DMS153 treated with DMSO at 0.1 percent for 48 hours (cell line): Measurements from ENCODE around the gene MAP2K2.
"Not testable (repeated sequence)": the region's sequence is repeated elsewhere in the genome, so short reads cannot be mapped to it uniquely, and the experiment has no call there.

ENCODE experiments used
- DNase-seq: peaks from one replicate; lab custom pipeline; 2025; ENCODE audit not compliant: unreplicated experiment; lab: John Stamatoyannopoulos, UW

MAP2K2 gene

DNA sequence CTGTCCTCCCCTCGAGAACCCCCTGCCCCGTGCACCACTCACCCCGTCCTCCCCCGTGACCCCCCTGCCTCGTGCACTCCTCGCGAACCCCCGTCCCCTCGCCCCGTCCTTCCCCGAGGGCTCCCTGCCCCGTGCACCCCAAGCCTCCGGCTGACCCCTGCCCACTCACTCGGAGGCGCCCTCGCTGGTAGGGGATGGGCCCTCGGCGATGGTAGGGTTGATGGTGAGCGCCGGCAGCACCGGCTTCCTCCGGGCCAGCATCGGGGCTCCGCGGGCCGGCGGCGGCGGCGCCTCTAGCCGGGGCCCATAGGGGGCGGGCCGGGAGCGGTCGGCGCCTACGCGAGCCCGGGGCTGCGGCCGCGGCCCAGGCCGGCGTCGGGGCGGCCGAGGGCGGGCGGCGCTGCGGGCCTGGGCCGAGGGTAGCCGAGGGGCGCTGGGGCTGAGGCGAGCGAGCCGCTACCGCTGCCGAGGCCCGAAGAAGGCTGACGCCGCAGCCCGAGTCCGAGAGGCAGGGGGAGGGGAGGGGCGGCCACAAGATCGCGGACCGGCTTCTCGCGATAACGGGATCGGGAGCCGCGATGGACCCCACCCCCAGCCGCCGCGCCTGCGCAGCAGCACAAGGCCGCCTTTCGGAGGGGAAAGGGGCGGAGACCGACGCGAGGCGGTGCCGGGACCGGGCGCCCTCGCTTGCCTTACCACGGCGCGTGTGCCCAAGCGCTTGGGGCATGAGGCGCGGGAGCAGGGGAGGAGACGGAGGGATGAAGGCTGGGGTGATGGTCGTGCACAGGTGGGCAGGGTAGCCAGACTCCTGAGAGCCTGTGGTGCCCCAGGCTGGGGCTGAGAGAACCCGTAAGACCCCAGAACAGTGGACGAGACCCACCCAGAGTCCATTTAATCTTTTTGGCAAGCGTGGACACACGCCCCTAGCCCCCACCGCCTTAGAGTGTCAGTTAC, at the start of gene MAP2K2:
MAP2K2 (minus strand) TSS at position 508 of the 954 bp plus-strand sequence; CDS start at position 261, 247 bp downstream.
- peak; percentile 85 for DNase-seq

DNA sequence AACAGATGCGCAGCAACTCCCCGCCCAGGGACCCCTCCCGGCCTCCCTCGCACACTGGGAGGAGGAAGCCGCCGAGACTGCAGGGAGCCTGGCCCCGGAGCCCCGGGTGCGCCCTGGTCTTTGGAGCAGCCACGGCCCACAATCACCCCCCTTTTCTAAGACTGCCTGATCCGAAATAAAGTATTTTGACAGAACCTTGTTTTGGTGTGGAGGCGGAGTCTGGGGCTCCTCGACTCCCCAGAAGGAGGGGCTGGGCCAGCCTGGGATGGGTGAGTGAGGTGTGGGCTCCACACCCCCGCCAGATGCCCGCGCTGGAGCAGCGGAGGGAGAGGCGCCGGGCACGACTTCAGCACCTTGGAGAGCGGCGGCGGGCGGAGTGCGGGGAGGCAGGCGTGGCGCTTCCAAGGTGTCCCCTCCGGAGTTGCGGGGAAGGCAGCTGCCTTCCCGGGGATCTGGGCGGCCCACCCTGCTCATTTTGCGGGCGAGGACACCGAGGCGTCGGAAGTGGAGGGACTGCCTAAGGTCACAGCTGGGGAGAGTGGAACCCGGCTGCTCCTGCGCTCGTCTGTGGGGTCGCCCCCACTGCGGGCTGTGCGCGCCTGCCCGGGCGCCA, 49.0 kb upstream of the MAP2K2 start:
- no peak for DNase-seq

DNA sequence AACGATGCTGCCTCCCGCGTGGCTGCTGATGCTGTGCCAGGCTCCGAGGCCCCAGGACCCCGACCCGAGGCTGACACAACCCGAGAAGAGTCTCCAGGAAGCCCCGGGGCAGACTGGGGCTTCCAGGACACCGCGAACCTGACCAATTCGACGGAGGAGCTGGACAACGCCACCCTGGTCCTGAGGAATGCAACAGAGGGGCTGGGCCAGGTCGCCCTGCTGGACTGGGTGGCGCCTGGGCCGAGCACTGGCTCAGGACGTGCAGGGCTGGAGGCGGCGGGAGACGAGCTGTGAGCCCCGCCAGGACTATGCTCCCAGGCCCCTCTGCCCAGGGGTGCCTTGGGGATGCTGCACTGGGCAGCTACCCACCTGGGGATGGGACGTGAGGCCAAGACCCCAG, 47.8 kb upstream of the MAP2K2 start:
- no peak for DNase-seq

DNA sequence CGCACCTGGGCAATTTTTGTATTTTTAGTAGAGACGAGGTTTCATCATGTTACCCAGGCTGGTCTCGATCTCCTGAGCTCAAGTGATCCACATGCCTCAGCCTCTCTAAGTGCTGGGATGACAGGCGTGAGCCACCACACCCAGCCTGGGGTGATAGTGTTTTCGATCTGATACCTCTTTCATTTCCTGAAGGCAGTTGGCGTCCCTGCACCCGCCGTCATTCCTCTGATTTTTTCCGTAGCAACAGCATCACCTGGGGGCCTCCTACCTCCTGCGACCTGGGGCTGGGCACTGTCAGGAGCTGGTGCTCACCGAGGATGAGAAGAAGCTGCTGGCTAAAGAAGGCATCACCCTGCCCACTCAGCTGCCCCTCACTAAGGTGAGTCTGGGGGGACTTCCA, 40.3 kb upstream of the MAP2K2 start:
- no peak for DNase-seq

DNA sequence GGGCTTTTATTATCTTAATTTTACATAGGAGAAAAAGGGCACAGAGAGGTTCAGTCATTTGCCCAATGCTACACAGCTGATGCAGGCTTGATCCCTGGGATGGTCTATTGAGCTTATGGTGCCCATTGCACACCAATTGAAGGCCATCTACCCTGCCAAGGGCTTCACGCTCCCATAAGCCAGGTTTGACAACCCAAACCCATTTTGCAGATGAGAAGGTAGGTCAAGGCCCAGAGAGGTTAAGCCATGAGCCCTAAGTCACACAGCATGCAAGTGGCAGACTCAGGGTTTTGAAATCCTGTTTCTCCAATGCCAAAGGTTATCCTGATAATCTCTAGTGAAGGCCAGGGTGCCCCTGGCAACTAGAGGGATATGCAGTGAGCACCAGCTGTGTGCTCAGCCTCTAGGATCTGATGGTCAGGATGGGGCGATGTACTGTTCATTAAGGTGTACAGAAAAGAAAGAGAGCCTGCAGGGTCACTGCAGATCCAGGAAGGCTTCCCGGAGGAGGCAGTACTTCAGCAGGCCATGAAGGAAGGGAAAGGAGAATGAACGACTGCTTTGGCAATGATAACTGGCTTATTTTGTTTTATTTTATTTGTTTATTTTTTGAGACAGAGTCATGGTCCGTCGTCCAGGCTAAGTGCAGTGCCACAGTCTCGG, 37.6 kb upstream of the MAP2K2 start:
- no peak for DNase-seq

DNA sequence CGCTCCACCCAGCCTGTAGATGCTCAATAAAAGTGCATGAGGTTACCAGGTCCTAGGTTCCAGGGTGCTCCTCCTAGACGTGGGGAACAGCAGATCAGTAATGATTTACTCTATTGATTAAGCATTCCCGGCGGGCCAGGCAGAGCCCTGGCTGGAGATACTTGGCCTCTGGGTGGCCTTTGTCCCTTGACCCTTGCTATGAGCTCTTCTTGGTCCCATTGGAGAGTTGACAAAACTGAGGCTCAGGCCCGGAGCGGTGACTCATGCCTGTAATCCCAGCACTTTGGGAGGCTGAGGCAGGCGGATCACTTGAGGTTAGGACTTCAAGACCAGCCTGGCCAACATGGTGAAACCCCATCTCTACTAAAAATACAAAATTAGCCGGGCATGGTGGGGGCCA, 34.0 kb upstream of the MAP2K2 start:
- DNase-seq, result not testable (repeated sequence)

DNA sequence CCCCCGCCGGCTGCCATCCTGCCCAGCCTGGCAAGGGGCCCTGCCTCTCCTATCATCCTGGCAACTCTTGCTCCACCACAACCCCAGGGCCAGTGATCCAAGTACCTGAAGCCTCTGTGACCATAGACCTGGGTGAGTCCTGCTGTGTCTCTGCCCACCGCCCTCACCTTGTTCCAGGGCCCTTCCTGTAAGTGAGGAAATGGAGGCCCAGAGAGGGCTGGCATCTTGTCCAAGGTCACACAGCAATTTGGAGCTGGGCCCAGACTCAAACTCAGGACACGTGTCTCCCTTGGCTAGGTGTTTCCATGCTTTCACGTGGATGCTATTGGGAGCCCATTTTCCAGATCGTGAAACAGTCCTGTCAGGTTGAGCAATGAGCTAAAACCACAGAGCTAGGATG, 33.2 kb upstream of the MAP2K2 start:
- no peak for DNase-seq

DNA sequence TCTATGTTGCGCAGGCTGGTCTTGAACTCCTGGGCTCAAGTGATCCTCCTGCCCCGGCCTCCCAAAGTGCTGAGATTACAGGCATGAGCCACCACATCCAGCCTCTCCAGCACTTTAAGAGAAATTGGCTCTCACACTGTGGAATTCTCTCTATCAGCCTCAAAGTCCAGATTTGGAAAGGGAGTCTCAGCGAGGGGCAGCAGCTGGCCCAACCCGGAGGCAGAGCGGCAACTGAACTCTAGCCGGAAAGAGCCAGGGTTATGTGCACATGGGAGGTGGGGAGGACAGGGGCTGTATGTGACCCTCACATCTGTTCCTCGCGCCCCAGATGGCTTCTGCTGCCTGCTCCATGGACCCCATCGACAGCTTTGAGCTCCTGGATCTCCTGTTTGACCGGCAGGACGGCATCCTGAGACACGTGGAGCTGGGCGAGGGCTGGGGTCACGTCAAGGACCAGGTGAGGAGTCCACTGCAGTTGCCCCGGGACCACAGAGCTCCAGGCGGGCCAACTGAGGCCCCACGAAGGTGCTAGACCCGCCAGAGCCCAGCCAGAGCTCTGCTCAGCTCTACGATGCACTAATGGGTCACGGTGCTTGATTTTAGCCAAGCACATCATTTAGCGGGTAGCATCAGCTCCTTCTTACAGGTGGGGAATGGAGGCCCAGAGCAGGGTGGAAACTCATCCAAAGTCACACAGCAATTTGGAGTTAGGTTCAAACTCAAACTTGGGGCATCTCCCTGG, 30.8 kb upstream of the MAP2K2 start:
- DNase-seq, result no peak

DNA sequence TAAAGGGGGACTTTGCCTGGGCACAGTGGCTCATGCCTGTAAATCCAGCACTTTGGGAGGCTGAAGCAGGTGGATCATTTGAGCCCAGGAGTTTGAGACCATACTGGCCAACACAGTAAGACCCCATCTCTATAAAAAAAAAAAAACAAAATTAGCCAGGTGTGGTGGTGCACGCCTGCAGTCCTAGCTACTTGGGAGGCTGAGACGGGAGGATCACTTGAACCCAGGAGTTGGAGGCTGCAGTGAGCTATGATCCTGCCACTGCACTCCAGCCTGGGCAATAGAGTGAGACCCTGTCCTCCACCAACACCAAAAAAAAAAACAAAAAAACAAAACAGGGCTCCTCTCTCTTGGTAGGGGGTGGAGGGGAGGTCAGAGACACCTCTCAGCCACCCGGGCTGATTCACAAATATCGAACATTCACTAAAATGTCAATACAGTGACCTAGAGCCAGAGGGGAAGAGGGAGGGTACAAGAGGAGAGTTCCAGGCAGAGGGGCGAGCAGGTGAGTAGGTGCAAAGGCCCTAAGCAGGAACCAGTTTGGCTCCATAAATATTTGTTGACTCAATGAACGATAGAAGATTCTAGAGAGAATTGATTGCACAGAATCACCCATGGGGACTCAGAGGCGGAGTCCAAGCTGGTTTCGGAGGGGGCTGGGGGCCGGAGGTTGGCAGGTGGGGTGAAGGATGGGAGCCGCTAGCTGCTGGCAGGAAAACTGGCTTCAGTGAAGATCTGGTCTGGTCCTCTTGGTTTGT, 28.5 kb upstream of the MAP2K2 start:
- DNase-seq, result no peak

DNA sequence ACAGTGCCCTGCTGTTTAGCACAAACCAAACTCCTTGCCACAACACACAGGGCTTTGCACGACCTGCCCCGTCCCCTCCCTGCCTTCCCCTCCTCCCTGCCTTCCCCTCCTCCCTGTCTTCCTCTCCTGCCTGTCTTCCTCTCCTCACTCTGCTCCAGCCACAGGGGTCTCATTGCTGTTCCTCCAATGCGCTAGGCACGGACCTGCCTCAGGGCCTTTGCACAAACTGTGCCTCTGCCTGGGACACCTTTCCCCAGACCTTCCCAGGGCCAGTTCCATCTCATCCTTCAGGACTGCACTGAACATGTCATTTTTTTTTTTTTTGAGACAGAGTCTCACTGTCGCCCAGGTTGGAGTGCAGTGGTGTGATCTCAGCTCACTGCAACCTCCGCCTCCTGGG, 27.7 kb upstream of the MAP2K2 start:
- DNase-seq, result no peak

DNA sequence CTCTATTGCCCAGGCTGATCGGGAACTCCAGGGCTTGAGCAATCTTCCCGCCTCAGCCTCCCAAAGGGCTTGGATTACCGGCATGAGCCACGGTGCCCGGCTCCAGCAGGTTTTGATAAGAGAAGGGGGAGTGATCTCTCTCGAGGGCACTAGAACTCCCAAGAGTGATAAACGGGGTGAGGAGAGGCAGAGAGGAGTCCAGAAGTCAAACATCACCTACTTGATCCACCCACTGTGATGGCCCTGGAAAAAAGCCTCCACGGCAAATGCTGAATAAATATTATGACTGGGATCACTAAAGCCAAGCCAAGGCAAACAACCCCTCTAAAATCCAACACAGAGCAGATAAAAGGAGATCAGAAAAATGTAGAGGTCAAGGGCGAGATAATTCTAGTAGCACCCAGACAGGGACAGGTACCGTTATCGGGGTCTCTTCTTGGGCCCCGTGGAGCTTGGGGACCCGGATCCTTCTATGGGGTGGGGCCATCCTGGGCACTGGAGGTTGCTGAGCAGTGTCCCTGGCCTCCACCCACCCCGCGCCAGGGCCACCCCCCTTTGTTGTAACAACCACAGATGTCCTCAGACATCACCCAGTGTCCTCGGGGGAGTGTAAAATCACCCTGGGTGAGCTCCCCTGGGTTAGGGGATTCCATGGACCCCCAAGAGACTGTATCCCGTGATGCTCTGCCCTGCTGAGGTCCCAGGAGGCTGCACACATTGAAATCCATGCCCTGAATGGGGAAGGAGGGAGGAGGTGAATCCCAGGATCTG, 25.8 kb upstream of the MAP2K2 start:
- DNase-seq, result no peak

DNA sequence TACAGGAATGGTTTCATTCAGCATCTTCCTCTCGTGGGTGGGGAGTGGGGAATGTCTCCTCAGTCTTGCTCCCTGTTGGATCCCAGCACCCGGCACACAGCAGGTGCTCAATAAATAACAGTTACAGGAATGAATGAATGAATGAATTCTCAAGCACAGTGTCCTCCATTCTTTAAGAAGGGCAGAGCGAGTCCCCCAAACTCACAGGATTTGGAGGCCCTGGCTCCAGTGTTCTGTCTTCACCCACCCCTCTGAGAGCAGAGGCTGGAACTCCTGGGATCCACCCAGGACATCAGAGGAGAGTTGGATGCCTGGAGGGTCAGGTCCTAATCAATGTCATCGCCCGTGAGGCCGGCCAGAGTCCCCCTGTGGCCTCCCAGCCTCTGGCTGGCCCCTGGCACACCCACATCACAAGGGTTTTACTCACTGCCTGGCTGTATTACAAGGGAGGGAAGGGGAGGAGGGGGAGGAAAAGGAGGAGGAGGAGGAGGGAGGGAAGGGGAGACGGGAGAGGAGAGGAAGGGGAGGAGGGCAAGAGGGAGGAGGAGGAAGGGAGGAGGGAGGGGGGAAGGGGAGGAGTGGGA, 20.8 kb upstream of the MAP2K2 start:
- DNase-seq, result no peak

DNA sequence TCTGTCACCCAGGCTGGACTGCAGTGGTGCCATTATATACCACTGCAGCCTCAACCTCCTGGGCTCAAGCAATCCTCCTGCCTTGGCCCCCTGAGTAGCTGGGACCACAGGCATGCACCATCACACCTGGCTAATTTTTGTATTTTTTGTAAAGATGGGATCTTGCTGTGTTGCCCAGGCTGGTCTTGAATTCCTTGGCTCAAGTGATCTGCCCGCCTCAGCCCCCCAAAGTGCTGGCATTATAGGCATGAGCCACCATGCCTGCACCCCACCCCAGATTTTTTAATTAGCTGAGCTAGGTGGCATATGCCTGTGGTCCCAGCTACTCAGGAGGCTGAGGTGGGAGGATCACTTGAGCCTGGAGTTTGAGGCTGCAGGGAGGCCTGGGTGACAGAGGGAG, 19.0 kb upstream of the MAP2K2 start:
- not testable (repeated sequence) for DNase-seq

DNA sequence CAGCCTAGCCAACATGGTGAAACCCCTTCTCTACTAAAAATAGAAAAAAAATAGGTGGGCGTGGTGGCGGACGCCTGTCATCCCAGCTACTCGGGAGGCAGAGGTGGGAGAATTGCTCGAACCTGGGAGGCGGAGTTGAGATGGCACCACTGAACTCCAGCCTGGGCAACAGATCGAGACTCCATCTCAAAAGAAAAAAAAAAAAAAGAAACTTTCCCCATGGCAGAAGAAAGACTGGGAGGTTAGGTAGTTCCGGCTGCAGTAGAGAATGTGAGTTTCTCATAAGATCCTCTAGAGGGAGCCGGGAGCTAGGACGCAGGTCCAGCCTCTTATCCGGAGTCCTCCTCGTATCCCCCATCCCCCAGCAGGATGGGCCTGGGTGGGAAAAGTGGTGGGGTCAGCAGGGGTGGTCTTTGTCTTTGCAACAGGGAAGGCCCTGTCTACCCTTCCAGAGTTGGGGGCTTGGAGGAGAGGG, 16.4 kb upstream of the MAP2K2 start:
- DNase-seq, result peak; percentile 58

DNA sequence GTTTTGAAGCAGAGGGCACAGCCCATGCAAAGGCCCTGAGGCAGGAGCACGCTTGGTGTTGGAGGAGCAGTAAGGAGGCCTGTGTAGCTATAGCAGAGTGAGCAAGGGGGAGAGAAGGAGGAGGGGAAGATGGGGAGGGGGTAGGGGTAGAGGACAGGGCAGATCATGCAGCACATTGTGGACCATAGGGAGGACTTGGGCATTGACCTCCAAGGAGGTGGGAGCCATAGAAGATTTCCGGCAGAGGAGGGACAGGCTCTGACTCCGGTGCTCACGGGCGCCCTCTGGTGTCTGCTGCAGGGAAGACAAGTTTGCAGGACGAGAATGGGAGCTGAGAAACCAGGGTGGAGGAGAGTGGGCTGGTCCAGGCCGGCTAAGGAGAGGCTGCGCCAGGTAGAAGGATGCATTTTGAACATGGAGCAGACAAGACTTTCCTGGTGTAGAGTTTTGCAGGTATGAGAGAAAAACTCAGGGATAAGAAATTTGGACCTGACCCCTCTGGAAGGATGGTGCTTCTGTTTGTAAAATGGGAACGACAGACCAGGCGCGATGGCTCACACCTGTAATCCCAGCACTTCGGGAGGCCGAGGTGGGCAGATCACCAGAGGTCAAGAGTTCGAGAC, 15.8 kb upstream of the MAP2K2 start:
- peak; percentile 22 for DNase-seq

DNA sequence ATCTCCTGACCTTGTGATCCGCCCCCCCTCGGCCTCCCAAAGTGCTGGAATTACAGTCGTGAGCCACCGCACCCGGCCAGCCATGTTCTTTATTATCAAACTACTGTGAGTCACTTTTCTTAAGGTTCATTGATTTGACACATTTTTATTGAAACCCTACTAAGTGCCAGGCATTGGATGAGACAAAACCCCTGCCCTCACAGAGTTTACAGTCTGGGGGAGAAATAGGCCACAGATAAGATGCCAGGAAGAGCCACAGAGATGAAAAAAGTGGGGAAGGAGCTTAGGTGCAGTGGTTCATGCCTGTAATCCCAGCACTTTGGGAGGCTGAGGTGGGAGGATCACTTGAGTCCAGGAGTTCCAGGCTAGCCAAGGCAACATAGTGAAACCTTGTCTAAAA, 14.5 kb upstream of the MAP2K2 start:
- no peak for DNase-seq

DNA sequence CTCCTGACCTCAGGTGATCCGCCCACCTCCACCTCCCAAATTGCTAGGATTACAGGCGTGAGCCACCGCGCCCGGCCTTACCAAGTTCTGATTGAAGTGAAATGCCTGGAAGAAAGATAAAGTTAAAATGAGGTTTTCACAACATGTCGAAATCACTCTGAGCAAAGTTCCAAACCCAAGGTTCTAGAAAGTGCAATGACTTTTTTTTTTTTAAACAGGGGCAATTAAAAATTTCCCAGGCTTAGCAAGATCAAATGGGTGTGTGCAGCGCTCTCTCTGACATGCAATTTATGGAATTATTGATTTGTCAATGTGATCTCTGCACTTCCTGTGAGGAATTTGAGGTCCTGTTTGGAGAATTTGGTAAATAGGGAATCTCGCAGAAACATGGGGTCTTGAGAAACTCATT, 12.8 kb upstream of the MAP2K2 start:
- no peak for DNase-seq

DNA sequence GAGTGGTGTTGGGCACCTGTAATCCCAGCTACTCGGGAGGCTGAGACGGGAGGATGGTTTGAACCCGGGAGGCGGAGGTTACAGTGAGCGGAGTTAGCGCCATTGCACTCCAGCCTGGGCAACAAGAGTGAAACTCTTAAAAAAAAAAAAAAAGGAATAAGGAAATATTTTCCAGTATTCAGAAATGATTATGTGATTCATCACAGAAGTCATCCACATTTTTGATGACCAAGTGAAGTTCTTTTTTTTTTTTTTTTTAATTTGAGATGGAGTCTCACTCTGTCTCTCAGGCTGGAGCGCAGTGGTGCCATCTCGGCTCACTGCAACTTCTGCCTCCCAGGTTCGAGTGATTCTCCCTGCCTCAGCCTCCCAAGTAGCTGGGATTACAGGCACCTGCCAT, 11.5 kb upstream of the MAP2K2 start:
- DNase-seq, result not testable (repeated sequence)

DNA sequence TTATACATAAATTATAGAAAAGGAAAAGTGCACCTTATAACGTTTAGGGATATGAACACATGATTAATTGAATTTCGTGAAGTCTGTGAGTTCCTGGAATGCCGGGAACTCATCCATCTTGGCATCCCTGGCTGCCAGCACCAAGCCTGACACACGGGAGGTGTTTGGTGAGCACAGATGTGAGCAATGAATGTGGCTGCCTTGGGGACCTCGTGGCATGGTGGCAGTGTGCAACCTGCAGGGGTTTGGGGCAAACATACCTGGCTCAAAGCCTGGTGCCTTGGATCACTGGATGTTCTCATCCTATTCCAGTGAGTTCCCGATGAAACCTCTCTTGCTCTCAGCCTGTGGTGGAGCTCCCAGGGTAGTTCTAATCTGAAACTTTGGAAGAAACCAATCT, 10.4 kb upstream of the MAP2K2 start:
- DNase-seq, result no peak
